GM10847 (cell line): Measurements from ENCODE around the gene TMEM14C.
A peak's percentile ranks its signal among the peaks of the same experiment; 100 is the strongest.

ENCODE experiments used
- POLR2A ChIP-seq: IDR thresholded peaks from 2 replicates; pipeline ENCODE4 v1.6.1; 2011; ENCODE audit not compliant: insufficient read length; ENCODE audit errors: extremely low read depth

Gene TMEM14C

GRCh38 chr6:10747251-10747972, 24.5 kb downstream of the TMEM14C start, which contains the start of gene TMEM14B:
TMEM14B (plus strand) TSS chr6:10747805; CDS start chr6:10749246, 1,441 bp downstream.
- TF ChIP-seq POLR2A, result peak; percentile 97

DNA sequence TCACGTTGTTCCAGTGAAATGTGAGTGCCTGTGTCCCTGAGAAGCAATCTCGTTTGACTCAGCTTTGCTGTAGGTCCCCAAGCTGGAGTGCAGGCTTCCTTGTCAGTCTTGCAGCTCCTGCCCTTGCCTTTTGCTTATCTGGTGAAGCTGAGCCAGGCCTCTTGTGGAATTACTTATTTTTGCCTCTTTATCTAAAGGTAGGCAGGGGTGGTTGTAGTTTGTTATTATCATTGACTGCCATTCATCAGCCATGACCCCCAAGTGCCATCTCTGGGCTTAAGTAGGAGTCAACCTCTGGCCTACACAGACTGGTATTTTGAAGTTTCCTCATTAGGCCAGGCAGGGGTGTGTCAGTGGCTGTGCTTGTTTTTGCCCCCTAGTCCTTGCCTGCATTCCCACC, 26.9 kb downstream of the TMEM14C start:
- TF ChIP-seq POLR2A, result no peak

GRCh38 chr6:10756085-10756484, 33.2 kb downstream of the TMEM14C start:
- no peak for TF ChIP-seq POLR2A

GRCh38 chr6:10759312-10759839, 36.5 kb downstream of the TMEM14C start:
- TF ChIP-seq POLR2A, result no peak

- no peak for TF ChIP-seq POLR2A
Observed at GRCh38 chr6:10759884-10760329, 37.0 kb downstream of the TMEM14C start.

GRCh38 chr6:10763006-10763405, 40.1 kb downstream of the TMEM14C start:
- no peak for TF ChIP-seq POLR2A

GRCh38 chr6:10769419-10769818, 46.5 kb downstream of the TMEM14C start:
- TF ChIP-seq POLR2A, result no peak

- no peak for TF ChIP-seq POLR2A
Observed at GRCh38 chr6:10771371-10771894, 48.6 kb downstream of the TMEM14C start.

- TF ChIP-seq POLR2A, result no peak
Observed at GRCh38 chr6:10778230-10778629, 55.4 kb downstream of the TMEM14C start.

DNA sequence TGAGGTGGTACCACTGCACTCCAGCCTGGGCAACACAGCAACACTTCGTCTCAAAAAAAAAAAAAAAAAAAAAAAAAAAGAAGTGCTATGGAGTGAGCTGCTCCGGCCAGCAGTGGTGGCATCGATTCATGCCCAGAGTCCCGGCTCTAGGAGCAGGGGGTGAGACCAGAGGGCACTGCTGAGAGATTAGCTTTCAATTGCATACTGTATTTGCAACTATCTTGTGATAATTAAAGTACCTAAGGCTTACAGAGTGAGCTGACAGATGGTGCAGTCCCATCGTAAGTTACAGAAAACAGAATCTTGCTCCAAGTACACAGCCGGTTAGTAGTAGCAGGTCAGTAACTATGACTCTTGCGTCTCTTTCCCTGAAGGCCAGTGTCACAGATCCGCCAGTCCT, 56.2 kb downstream of the TMEM14C start:
- TF ChIP-seq POLR2A, result no peak
